ENCODE data around the gene MORF4L2. TPM values are rescaled to one million over a fixed set of nuclear protein-coding genes. Genes with fewer than 3 reads are reported as not detected.

MORF4L2 gene
- polyA plus RNA-seq, 3 donors from 2014 or later = 55.3 to 76.9 (median 67.8) TPM

DNA sequence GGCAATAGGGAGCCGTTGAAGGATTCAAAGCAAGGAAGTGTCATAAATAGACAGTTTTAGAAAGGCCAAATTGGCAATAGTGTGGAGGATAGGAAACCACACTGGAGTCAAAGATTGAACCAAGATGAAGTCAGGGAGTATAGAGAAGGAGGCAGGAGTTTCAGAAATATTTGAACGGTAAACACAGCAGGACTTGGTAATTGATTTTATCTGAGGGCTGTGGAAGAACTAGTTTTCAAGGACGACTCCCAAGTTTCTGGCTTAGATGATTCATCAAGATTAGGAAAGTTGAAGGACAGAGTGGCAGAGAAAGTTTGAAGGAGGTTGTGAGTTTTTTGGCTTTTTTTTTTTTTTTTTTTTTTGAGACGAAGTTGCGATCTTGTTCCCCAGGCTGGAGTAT lies 12.7 kb upstream of the MORF4L2 start:
- Mint-ChIP-seq H3K9me3 (no peaks in the 10 kb centered on the region), H3K27ac (no peak overlapping the region), H3K4me3 (no peak overlapping the region), H3K36me3 (no peaks in the 10 kb centered on the region), H3K27me3 (ENCODE audit: low read depth in 3 of 3) (peaks cover 2 to 5% (median 5%) of the 10 kb centered on the region in 3 donors), H3K4me1 (no peaks in the 10 kb centered on the region)
- no peak for DNase-seq

GRCh38 chrX:103697687-103698086 lies 11.2 kb upstream of the MORF4L2 start:
- DNase-seq = no peak
- Mint-ChIP-seq H3K36me3 (no peaks in the 10 kb centered on the region), H3K9me3 (no peaks in the 10 kb centered on the region), H3K4me1 (no peaks in the 10 kb centered on the region), H3K4me3 (no peak overlapping the region), H3K27ac (no peak overlapping the region), H3K27me3 (ENCODE audit: low read depth in 3 of 3) (peaks cover 2 to 7% (median 3%) of the 10 kb centered on the region in 3 donors)

- no peak for DNase-seq
- Mint-ChIP-seq H3K36me3 (no peaks in the 10 kb centered on the region), H3K27me3 (ENCODE audit: low read depth in 3 of 3) (peaks cover 0 to 4% (median 2%) of the 10 kb centered on the region in 3 donors), H3K9me3 (no peaks in the 10 kb centered on the region), H3K4me1 (no peaks in the 10 kb centered on the region), H3K4me3 (no peak overlapping the region), H3K27ac (no peak overlapping the region)
These were observed 4.6 kb upstream of the MORF4L2 start for GRCh38 chrX:103691059-103691458.

GRCh38 chrX:103688946-103689345 lies 2.4 kb upstream of the MORF4L2 start:
- no peaks in the 10 kb centered on the region for H3K9me3 Mint-ChIP-seq
- H3K27me3 Mint-ChIP-seq (ENCODE audit: low read depth in 3 of 3) = peaks cover 0 to 2% (median 0%) of the 10 kb centered on the region in 3 donors
- peak overlapping the region in 1 of 5 donors; percentile 40 for H3K4me3 Mint-ChIP-seq
- peaks cover 3 to 10% of the 10 kb centered on the region in 2 donors for H3K4me1 Mint-ChIP-seq
- DNase-seq = peak; percentile 14 to 32 (median 25)
- H3K36me3 Mint-ChIP-seq = peaks cover 0 to under 1% (median 0%) of the 10 kb centered on the region in 3 donors
- H3K27ac Mint-ChIP-seq = peak overlapping the region in 1 of 6 donors; percentile 27

DNA sequence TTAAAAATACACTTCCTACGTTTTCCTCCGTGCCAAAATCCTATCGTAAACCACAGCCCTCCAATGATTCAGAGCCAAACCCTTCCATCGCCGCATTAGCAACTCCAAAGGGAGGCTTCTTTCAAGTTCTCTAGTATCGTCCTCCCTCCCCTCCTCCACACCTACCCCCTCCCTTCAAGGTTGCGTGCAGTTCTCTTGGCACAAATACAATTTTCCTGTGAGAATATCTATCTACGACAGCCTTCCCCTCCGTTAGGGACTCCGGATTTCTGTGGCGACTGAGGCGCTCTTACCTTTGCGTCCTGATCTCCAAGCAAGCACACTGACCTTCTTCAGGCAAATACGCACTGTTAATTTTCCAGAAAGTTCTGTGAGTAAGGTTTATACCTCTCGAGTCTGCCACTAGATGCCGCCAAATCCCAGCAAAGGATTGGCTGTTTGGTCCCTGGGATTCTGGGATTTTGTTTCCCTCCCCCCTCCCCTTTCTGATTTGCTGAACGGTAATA lies 1.2 kb upstream of the MORF4L2 start:
- Mint-ChIP-seq H3K4me3 (no peak overlapping the region), H3K27me3 (ENCODE audit: low read depth in 3 of 3) (no peaks in the 10 kb centered on the region), H3K27ac (no peak overlapping the region), H3K36me3 (peaks cover 0 to 5% (median 0%) of the 10 kb centered on the region in 3 donors), H3K9me3 (no peaks in the 10 kb centered on the region), H3K4me1 (peaks cover 3 to 10% of the 10 kb centered on the region in 2 donors)
- DNase-seq = peak; percentile 41 to 54 (median 48)

DNA sequence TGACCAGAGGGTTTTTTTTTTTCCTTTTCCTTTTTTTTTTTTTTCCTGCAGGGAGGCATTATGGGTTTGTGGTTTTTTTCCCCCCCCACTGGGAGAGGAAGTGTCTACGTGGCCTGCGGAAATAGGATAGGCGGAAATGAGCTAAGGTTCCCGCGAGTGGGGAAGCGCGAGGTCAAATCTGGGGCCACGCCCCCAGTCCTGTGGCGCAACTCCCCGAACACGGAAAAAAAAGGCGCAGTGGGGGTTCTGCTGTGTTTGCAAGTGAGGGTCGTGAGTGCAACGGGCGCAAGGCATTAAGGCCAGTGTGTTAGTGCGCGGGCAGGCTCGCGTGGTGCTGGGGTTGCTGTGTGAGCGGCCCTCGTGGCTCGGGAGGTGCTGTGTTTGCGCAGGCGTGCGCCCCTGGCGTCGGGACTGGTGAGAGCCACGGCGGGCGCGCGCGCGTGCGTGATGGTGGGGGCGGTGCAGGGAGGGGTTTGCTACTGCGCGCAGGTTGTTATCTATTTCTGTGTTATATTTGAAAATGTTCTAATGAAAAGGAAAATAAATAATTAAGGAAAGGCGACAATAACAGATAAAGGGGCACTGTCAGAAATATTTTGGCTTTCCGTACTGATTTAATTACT lies 685 bp upstream of the MORF4L2 start:
- H3K4me3 Mint-ChIP-seq = no peak overlapping the region
- H3K27ac Mint-ChIP-seq = no peak overlapping the region
- no peaks in the 10 kb centered on the region for H3K27me3 Mint-ChIP-seq (ENCODE audit: low read depth in 3 of 3)
- peaks cover 0 to 5% (median 0%) of the 10 kb centered on the region in 3 donors for H3K36me3 Mint-ChIP-seq
- peak; percentile 86 to 89 (median 89) for DNase-seq
- peaks cover 3 to 10% of the 10 kb centered on the region in 2 donors for H3K4me1 Mint-ChIP-seq
- H3K9me3 Mint-ChIP-seq = no peaks in the 10 kb centered on the region

GRCh38 chrX:103685396-103685795 lies 1.1 kb downstream of the MORF4L2 start:
- Mint-ChIP-seq H3K4me1 (peaks cover 3 to 10% of the 10 kb centered on the region in 2 donors), H3K36me3 (peaks cover 0 to 5% (median 3%) of the 10 kb centered on the region in 3 donors), H3K27me3 (ENCODE audit: low read depth in 3 of 3) (peaks cover 0 to 2% (median 0%) of the 10 kb centered on the region in 3 donors), H3K4me3 (peak overlapping the region in 2 of 5 donors; percentile 2 to 76), H3K9me3 (no peaks in the 10 kb centered on the region), H3K27ac (peak overlapping the region in 5 of 6 donors; percentile 55 to 92 (median 80))
- no peak for DNase-seq

DNA sequence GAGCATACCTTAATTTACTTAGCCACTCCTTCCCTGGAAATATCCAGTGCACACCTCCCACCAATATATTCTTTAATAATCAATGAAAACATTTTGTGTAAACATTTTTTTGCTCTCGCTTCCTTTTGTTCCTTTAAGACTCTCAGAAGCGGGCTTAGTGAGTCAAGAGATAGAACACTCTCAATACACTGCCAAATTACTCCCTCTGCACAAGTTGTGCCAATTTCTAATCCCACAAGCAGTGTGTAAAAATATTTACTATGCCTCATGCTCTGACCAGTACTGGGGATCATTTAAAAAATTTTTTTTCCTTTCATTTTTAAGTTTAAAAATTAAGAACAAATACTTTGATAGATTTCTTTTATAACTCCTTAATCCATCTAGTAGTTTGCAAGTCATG lies 5.1 kb downstream of the MORF4L2 start:
- DNase-seq = no peak
- Mint-ChIP-seq H3K9me3 (no peaks in the 10 kb centered on the region), H3K4me1 (peaks cover 3 to 10% of the 10 kb centered on the region in 2 donors), H3K27ac (no peak overlapping the region), H3K27me3 (ENCODE audit: low read depth in 3 of 3) (peaks cover 0 to 4% (median 0%) of the 10 kb centered on the region in 3 donors), H3K4me3 (no peak overlapping the region), H3K36me3 (peaks cover 0 to 24% (median 15%) of the 10 kb centered on the region in 3 donors)

DNA sequence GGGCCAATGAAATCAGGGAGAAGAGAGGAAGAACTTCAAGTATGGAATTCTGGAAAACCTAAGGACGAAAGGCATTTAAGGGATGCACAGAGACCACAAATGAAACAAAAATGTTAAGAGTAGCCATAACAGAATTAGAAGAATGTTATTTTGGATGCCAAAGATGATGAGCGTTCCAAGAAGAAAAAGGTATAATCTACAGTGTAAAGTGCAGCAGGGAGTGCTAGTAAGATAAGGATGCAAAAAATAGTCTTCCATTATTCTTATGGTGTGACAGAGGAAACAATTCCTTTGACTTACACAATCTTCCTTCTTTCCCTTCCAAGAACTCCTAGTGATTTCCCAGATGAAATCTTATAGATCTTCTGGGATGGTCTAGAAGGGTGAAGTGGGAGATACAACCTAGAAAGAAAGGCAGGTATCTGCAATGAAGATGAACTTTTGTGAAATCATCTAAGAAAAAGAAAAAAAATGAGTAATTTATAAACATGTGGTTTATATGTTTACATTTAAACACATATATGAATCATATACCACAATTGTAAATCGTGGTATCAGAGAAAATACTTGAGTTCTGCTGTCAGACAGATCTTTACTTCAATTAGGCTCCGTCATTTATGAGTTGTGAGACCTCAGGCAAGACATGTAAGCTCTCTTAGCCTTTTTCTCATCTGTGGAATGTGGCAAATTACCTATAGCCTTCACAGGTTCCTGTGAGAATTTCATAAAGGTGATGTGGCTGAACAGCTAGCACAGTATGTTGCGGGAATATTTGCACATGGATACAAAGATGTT lies 8.1 kb downstream of the MORF4L2 start:
- H3K27ac Mint-ChIP-seq = no peak overlapping the region
- peaks cover 0 to 4% (median 3%) of the 10 kb centered on the region in 3 donors for H3K27me3 Mint-ChIP-seq (ENCODE audit: low read depth in 3 of 3)
- no peaks in the 10 kb centered on the region for H3K9me3 Mint-ChIP-seq
- DNase-seq = no peak
- peaks cover 0 to 21% (median 15%) of the 10 kb centered on the region in 3 donors for H3K36me3 Mint-ChIP-seq
- no peaks in the 10 kb centered on the region for H3K4me1 Mint-ChIP-seq
- no peak overlapping the region for H3K4me3 Mint-ChIP-seq

DNA sequence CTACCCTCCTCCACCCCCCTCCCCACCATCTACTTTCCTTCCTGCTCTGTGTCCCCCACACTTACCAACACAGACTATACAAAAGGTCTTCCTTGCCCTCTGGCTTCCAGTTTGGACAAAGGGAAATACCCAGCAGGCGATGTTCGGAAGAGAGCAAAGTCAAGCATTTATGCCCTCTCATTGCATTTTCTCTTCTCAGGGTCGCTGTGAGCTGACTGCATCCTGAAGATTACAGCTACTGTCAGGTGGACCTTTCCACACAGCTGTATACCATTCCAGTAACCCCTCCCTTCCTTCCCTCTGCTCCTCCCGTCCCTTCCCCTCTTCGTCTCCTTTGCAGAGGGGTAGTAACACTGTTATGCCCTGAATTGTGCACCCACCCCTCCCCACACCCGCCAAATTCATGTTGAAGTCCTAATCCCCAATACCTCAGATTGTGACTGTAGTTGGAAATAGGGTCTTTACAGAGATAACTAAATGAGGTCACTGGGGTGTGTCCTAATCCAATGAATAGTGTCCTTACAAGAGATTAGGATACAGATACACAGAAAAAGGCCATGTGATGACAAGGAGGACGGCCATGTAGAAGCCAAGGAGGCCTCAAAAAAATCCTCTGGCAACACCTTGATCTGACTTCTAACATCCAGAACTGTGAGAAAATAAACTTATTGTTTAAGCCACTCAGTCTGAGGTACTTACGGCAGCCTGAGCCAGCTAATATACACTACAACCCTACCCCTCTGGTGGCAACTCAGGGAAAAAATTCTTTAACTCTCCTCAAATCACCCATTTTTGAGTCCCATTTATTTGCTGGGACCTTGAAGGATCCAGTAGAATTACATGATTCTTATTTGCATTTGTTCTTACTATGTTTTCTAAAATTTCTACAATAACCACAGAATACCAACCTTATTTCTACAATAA lies 11.7 kb downstream of the MORF4L2 start:
- H3K9me3 Mint-ChIP-seq = no peaks in the 10 kb centered on the region
- peaks cover 1 to 4% (median 3%) of the 10 kb centered on the region in 3 donors for H3K27me3 Mint-ChIP-seq (ENCODE audit: low read depth in 3 of 3)
- H3K36me3 Mint-ChIP-seq = peaks cover 0 to 21% (median 11%) of the 10 kb centered on the region in 3 donors
- H3K27ac Mint-ChIP-seq = no peak overlapping the region
- H3K4me3 Mint-ChIP-seq = no peak overlapping the region
- H3K4me1 Mint-ChIP-seq = no peaks in the 10 kb centered on the region
- no peak for DNase-seq

- Mint-ChIP-seq H3K4me1 (no peaks in the 10 kb centered on the region), H3K4me3 (no peak overlapping the region), H3K27me3 (ENCODE audit: low read depth in 3 of 3) (peaks cover 0 to 6% (median 0%) of the 10 kb centered on the region in 3 donors), H3K27ac (no peak overlapping the region), H3K9me3 (no peaks in the 10 kb centered on the region), H3K36me3 (no peaks in the 10 kb centered on the region)
- DNase-seq = no peak
These were observed 16.8 kb downstream of the MORF4L2 start for GRCh38 chrX:103669745-103670144.

- Mint-ChIP-seq H3K27ac (no peak overlapping the region), H3K36me3 (no peaks in the 10 kb centered on the region), H3K4me3 (no peak overlapping the region), H3K4me1 (no peaks in the 10 kb centered on the region), H3K27me3 (ENCODE audit: low read depth in 3 of 3) (peaks cover 0 to 6% (median 5%) of the 10 kb centered on the region in 3 donors), H3K9me3 (no peaks in the 10 kb centered on the region)
- no peak for DNase-seq
These were observed 20.0 kb downstream of the MORF4L2 start for GRCh38 chrX:103666202-103667107.
